Measurements from ENCODE around the gene ZDHHC19. TPM values are rescaled to one million over a fixed set of nuclear protein-coding genes. Genes with fewer than 3 reads are reported as not detected.

ZDHHC19 gene
- total RNA-seq, 4 donors from 2014 or later, result not detected

DNA sequence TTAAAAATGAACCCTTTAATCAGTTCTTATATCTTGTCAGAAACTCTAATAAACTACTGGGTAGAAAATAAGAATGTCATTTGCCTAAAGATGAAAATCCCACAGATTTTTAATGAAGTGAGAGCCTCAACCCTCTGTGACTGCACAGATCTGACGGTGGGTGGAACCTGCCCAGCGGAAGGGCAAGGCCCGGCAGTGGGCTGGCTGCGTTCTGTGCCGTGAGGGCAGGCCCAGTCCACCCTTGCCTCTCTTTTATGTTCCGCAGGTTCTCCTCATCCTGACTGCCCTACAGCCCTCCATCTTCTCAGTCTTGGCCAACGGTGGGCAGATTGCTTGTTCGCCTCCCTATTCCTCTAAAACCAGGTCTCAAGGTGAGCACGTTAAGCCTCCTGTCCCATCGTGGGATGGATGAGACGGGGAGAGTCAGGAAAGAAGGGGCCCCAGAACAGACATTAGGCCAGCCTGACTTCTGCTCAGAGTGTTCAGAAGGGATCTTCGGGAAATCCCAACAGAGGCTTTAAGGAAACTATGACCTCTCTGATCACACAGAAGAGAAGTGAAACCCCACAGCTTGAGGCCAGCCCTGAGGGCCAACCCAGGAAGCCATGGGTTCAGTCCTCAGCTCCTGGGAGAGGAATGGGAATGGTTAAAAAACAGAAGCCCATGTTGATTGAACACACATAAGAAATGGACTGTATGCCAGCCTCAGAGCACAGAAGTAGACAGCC lies 21.1 kb upstream of the ZDHHC19 start:
- intact Hi-C loops (cut with DNase I), result no loop called here
- Histone ChIP-seq H3K27ac (no peak overlapping the region), H3K27me3 (no peaks in the 10 kb centered on the region), H3K4me1 (no peaks in the 10 kb centered on the region), H3K9me3 (no peaks in the 10 kb centered on the region), H3K4me3 (replicated peaks in 1 of 3) (no peak overlapping the region), H3K36me3 (peaks cover 0 to 4% of the 10 kb centered on the region in 2 donors)
- WGBS, 2 donors, result 91 to 97% methylated on average over 12 of the region's 12 CpGs
- TF ChIP-seq POLR2A (IDR thresholded peaks at IDR 0.05) (no peak), CTCF (IDR thresholded peaks at IDR 0.05) (no peak)
- DNase-seq, result no peak

DNA sequence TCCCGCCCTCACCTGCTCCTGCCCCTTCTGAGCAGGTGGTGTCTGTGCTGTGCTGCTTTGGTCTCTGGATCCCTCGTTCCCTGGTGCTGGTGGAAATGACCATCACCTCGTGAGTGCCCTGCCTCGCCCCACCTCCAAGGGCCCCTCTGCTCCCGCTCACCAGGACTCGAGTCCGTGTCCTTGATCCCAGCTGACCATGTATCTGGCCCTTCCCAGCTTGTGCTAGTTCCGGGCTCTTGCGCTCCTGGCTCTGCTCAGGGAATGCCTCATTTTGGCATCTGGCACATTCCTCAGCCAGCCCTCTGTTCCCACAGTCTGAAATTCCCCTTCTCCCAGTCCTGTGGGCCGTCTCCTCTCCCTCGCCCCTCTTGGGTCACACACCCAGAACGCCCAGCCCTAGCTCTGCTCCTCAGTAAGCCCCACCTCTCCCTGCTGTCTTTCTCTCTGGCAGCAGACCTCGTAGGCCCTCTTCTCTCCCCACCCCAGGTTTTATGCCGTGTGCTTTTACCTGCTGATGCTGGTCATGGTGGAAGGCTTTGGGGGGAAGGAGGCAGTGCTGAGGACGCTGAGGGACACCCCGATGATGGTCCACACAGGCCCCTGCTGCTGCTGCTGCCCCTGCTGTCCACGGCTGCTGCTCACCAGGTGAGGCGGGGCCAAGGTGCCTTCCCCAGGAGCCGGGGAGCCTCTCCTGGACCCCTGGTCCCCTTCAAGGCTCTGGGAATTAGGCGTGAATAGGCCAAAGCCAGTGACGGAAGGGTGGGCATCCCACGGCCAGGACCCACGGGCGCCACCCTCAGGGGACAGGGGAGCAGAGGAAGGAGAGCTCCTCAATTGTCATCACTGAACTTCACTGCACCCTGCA lies 16.7 kb upstream of the ZDHHC19 start:
- Histone ChIP-seq H3K36me3 (no peaks in the 10 kb centered on the region), H3K4me1 (no peaks in the 10 kb centered on the region), H3K4me3 (replicated peaks in 1 of 3) (no peak overlapping the region), H3K27ac (no peak overlapping the region), H3K27me3 (no peaks in the 10 kb centered on the region), H3K9me3 (no peaks in the 10 kb centered on the region)
- intact Hi-C loops (cut with DNase I), result no loop called here
- WGBS, 2 donors, result 49 to 61% methylated on average over 16 to 24 of the region's 24 CpGs
- no peak for TF ChIP-seq POLR2A (IDR thresholded peaks at IDR 0.05)
- TF ChIP-seq CTCF (IDR thresholded peaks at IDR 0.05), result no peak
- DNase-seq, result peak in 1 of 2 donors; percentile 23

GRCh38 chr3:196227121-196227561 lies 15.9 kb upstream of the ZDHHC19 start:
- Histone ChIP-seq H3K4me3 (replicated peaks in 1 of 3) (no peak overlapping the region), H3K27ac (no peak overlapping the region), H3K36me3 (no peaks in the 10 kb centered on the region), H3K27me3 (no peaks in the 10 kb centered on the region), H3K9me3 (no peaks in the 10 kb centered on the region), H3K4me1 (no peaks in the 10 kb centered on the region)
- DNase-seq, result no peak
- WGBS, 2 donors, result 56 to 76% methylated on average over 7 to 13 of the region's 14 CpGs
- intact Hi-C loops (cut with DNase I), result no loop called here
- no peak for TF ChIP-seq CTCF (IDR thresholded peaks at IDR 0.05)
- TF ChIP-seq POLR2A (IDR thresholded peaks at IDR 0.05), result no peak

DNA sequence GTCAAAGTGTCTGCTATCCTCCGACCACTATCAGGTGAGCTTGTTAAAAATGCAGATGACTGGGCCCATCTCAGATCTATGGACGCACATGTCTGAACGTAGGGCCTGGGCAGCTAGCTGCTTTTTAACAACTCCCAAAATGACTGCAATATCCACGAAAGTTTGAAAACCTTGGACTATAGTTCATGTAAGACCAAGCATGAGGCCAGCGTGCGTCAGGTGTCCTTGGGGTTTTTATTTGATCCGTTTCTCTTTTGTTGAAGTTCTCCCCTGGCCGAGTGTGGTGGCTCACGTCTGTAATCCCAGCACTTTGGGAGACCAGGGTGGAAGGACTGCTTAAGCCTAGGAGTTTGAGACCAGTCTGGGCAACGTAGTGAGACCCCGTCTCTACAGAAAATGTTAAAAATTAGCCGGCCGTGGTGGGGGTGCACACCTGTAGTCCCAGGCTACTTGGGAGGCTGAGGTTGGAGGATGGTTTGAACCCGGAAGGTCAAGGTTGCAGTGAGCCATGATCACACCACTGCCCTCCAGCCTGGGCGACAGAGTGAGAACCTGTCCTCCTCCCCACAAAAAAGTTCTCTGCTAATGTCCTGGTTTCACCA lies 14.7 kb upstream of the ZDHHC19 start:
- H3K27me3 ChIP-seq, result no peaks in the 10 kb centered on the region
- TF ChIP-seq POLR2A (IDR thresholded peaks at IDR 0.05), result no peak
- TF ChIP-seq CTCF (IDR thresholded peaks at IDR 0.05), result no peak

More for the DNA sequence above, 14.7 kb upstream of the ZDHHC19 start:
- no peaks in the 10 kb centered on the region for H3K9me3 ChIP-seq
- DNase-seq, result no peak
- intact Hi-C loops (cut with DNase I), result no loop called here
- H3K4me3 ChIP-seq (replicated peaks in 1 of 3), result no peak overlapping the region
- H3K36me3 ChIP-seq, result no peaks in the 10 kb centered on the region
- WGBS, 2 donors, result 85 to 91% methylated on average over 15 of the region's 15 CpGs
- no peaks in the 10 kb centered on the region for H3K4me1 ChIP-seq
- no peak overlapping the region for H3K27ac ChIP-seq

All from thyroid gland (tissue), 4 donors.